Bronchial epithelial cell (primary cell): ENCODE results near the gene CPOX. TPM values are rescaled to one million over a fixed set of nuclear protein-coding genes. Genes with fewer than 3 reads are reported as not detected.

ENCODE experiments used
- DNase-seq: peaks from one replicate; pipeline ENCODE4 v3.0.0-alpha.2; 2010; ENCODE audit warnings: low read depth
- FAIRE-seq: peaks from 2 replicates; lab custom pipeline; 2011; peaks lifted over from hg19 to GRCh38; lab: Jason Lieb, UNC
- H3K27me3 ChIP-seq: 2 replicates; pipeline ENCODE4 v1.5.1; 2011; ENCODE audit warnings: low read length; ENCODE audit not compliant: control insufficient read depth, insufficient read depth
- H3K36me3 ChIP-seq: 2 replicates; pipeline ENCODE4 v1.5.1; 2011; ENCODE audit warnings: low read length; ENCODE audit not compliant: control insufficient read depth, insufficient read depth
- H3K4me3 ChIP-seq: 2 replicates; pipeline ENCODE4 v1.5.1; 2011; ENCODE audit warnings: mild to moderate bottlenecking, low read depth, low read length, control low read depth
- CTCF ChIP-seq: IDR thresholded peaks from 2 replicates; pipeline ENCODE4 v1.5.1; 2011; ENCODE audit warnings: mild to moderate bottlenecking, moderate library complexity, low read length, control low read depth, inconsistent platforms; ENCODE audit not compliant: insufficient read depth, severe bottlenecking
- total RNA-seq: library from RNA; depleted of rRNA; stranded (reverse); fragments of >200 nt; gene quantifications from 2 replicates; pipeline ENCODE4 v1.2.1, GENCODE V29; 2014

Gene CPOX
- total RNA-seq, 1 donor from 2014 or later, result 36.1 TPM

GRCh38 chr3:98599647-98600411 lies 6.4 kb upstream of the CPOX start:
- no peaks in the 10 kb centered on the region for H3K27me3 ChIP-seq
- DNase-seq (no peak), FAIRE-seq (no peak)
- H3K4me3 ChIP-seq, result no peak overlapping the region
- no peaks in the 10 kb centered on the region for H3K36me3 ChIP-seq
- TF ChIP-seq CTCF, result no peak

- Histone ChIP-seq H3K27me3 (no peaks in the 10 kb centered on the region), H3K4me3 (no peak overlapping the region), H3K36me3 (no peaks in the 10 kb centered on the region)
- no peak for TF ChIP-seq CTCF
- DNase-seq (no peak), FAIRE-seq (no peak)
Measured at GRCh38 chr3:98598492-98598891, 5.1 kb upstream of the CPOX start.

GRCh38 chr3:98596541-98597500 lies 3.4 kb upstream of the CPOX start:
- Histone ChIP-seq H3K4me3 (no peak overlapping the region), H3K36me3 (no peaks in the 10 kb centered on the region), H3K27me3 (no peaks in the 10 kb centered on the region)
- DNase-seq (peak; percentile 49), FAIRE-seq (no peak)
- peak; percentile 40 for TF ChIP-seq CTCF

- TF ChIP-seq CTCF, result no peak
- Histone ChIP-seq H3K36me3 (no peaks in the 10 kb centered on the region), H3K27me3 (no peaks in the 10 kb centered on the region), H3K4me3 (no peak overlapping the region)
- no peak for FAIRE-seq
- DNase-seq, result no peak
Measured at GRCh38 chr3:98596087-98596486, 2.7 kb upstream of the CPOX start.

- H3K4me3 ChIP-seq, result no peak overlapping the region
- no peaks in the 10 kb centered on the region for H3K36me3 ChIP-seq
- DNase-seq (no peak), FAIRE-seq (no peak)
- H3K27me3 ChIP-seq, result no peaks in the 10 kb centered on the region
- TF ChIP-seq CTCF, result no peak
Measured at GRCh38 chr3:98594628-98595324, 1.4 kb upstream of the CPOX start.
